GM21367 (cell line): ENCODE data around the gene GCNT2.
"Not testable (repeated sequence)": the region's sequence is repeated elsewhere in the genome, so short reads cannot be mapped to it uniquely, and the experiment has no call there.

Source experiments
- ATAC-seq: cut with Tn5 transposase; IDR thresholded peaks from one replicate; pipeline ENCODE4 v1.9.1; 2021; ENCODE audit not compliant: unreplicated experiment

Gene GCNT2

GRCh38 chr6:10513544-10513943, 7.6 kb upstream of the GCNT2 start:
- ATAC-seq: no peak

GRCh38 chr6:10514049-10514780, 6.9 kb upstream of the GCNT2 start:
- no peak for ATAC-seq

GRCh38 chr6:10516953-10517352, 4.2 kb upstream of the GCNT2 start:
- ATAC-seq: no peak

GRCh38 chr6:10518557-10519407, 2.4 kb upstream of the GCNT2 start:
- no peak for ATAC-seq

GRCh38 chr6:10519408-10519697, 1.8 kb upstream of the GCNT2 start:
- ATAC-seq: not testable (repeated sequence)

GRCh38 chr6:10520468-10520867, 683 bp upstream of the GCNT2 start:
- ATAC-seq: no peak

GRCh38 chr6:10522929-10523573, 1.9 kb downstream of the GCNT2 start:
- no peak for ATAC-seq

- no peak for ATAC-seq
Measured at GRCh38 chr6:10526156-10526555, 5.0 kb downstream of the GCNT2 start.

- ATAC-seq: peak; percentile 52
Measured at GRCh38 chr6:10528158-10528981, 7.2 kb downstream of the GCNT2 start.

GRCh38 chr6:10529231-10529801, 8.2 kb downstream of the GCNT2 start:
- no peak for ATAC-seq

- not testable (repeated sequence) for ATAC-seq
Measured at GRCh38 chr6:10529828-10530374, 8.8 kb downstream of the GCNT2 start.

GRCh38 chr6:10531503-10531902, 10.4 kb downstream of the GCNT2 start:
- ATAC-seq: no peak

GRCh38 chr6:10531942-10532341, 10.8 kb downstream of the GCNT2 start:
- ATAC-seq: no peak

- no peak for ATAC-seq
Measured at GRCh38 chr6:10532392-10532791, 11.2 kb downstream of the GCNT2 start.

GRCh38 chr6:10534419-10534762, 13.2 kb downstream of the GCNT2 start:
- ATAC-seq: peak; percentile 3

- no peak for ATAC-seq
Measured at GRCh38 chr6:10535193-10535592, 14.0 kb downstream of the GCNT2 start.

- no peak for ATAC-seq
Measured at GRCh38 chr6:10537726-10538125, 16.6 kb downstream of the GCNT2 start.

GRCh38 chr6:10540073-10540746, 19.1 kb downstream of the GCNT2 start:
- ATAC-seq: no peak

- ATAC-seq: no peak
Measured at GRCh38 chr6:10541591-10541990, 20.4 kb downstream of the GCNT2 start.

- no peak for ATAC-seq
Measured at GRCh38 chr6:10542213-10542612, 21.1 kb downstream of the GCNT2 start.
